Ascending aorta (tissue), 2 donors: ENCODE measurements around the gene MGAT3. TPM values are rescaled to one million over a fixed set of nuclear protein-coding genes. Genes with fewer than 3 reads are reported as not detected.

Experiments used
- DNase-seq, 2 donors: peaks; one replicate each; pipeline ENCODE4 v3.0.0-alpha.2; 2019; ENCODE audit warnings: low spot score in 2 of 2
- H3K27ac ChIP-seq, 2 donors: fragments of 200-600 bp; sonication (generic); one replicate each; pipeline ENCODE4 v1.5.1; 2016 to 2017; ENCODE audit warnings: mild to moderate bottlenecking in 1 of 2
- H3K27me3 ChIP-seq: fragments of 200-600 bp; sonication (generic); one replicate; pipeline ENCODE4 v1.5.1; 2017
- H3K36me3 ChIP-seq, 2 donors: fragments of 200-600 bp; sonication (generic); one replicate each; pipeline ENCODE4 v1.5.1; 2016
- H3K4me1 ChIP-seq, 2 donors: fragments of 200-600 bp; sonication (generic); one replicate each; pipeline ENCODE4 v1.5.1; 2016 to 2017; ENCODE audit warnings: mild to moderate bottlenecking in 1 of 2
- H3K4me3 ChIP-seq, 2 donors: fragments of 200-600 bp; sonication (generic); one replicate each; pipeline ENCODE4 v1.5.1; 2016 to 2017; ENCODE audit warnings: mild to moderate bottlenecking in 1 of 2
- H3K9me3 ChIP-seq, 2 donors: fragments of 200-600 bp; sonication (generic); one replicate each; pipeline ENCODE4 v1.5.1; 2016
- intact Hi-C: fragments of 100-400 bp; cut with DNase I; formaldehyde crosslinking; loops from one replicate; pipeline ENCODE4 v1.15.1; 2023
- total RNA-seq: library from RNA; depleted of rRNA; stranded (reverse); fragments of >200 nt; gene quantifications from one replicate; pipeline ENCODE4 v1.1.0, GENCODE V29; 2016
- TF ChIP-seq, protein P1 (sequence below), 3 experiments: fragments of 200-600 bp in 2 of 3; fragments of 450-650 bp in 1 of 3; sonication (generic) in 2 of 3; IDR thresholded peaks; one replicate each; pipeline ENCODE4 v1.5.1; 2016 to 2019; ENCODE audit warnings: antibody characterized with exemption in 3 of 3, mild to moderate bottlenecking in 1 of 3, moderate library complexity in 1 of 3

The MGAT3 gene
- total RNA-seq, 1 donor from 2014 or later: 9.8 TPM

DNA sequence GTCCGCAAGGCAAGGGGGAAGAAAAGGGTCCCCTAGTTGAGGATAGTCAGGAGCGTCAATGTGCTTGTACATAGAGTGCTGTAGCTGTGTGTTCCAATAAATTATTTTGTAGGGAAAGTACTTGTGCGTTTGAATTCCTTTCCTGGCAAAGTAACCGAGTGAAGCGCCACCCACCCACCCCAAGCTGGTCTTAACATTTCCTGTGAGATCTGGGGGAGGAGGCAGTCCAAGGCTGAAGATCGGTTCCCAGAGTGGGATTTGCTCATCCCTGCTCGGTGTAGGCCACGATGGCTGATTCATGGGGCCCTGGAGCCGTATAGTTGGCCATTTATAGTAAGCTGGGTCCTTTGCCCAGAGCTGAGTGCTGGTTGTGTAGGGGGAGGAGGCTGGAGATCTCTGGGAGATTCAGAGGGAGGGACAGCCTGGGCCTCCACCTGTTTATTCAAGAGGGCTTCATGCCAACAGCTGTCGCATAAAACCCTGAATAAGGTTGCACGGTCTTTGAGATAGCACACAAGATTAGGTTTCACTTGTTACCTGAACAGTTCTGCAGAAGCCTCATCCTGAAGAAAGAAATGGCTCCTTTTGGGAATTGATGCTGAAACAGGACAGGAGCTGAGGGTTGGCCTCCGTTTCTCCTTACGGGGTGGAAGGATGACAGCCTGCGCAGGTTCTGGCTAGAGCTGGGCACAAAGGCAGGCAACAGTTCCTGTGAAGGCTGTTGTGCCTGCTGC, 65.9 kb downstream of the MGAT3 start:
- Histone ChIP-seq H3K4me3 (peak overlapping the region; percentile 92 to 100), H3K4me1 (peaks cover 27 to 40% of the 10 kb centered on the region in 2 donors), H3K9me3 (no peaks in the 10 kb centered on the region), H3K36me3 (peaks cover 46 to 51% of the 10 kb centered on the region in 2 donors), H3K27ac (peak overlapping the region; percentile 100), H3K27me3 (no peaks in the 10 kb centered on the region)
- intact Hi-C loops: loop anchor here (5.0 kb wide), 1 partner anchor 205 kb away; the partner anchor contains the start of gene RPL3
- TF ChIP-seq, protein P1, sequence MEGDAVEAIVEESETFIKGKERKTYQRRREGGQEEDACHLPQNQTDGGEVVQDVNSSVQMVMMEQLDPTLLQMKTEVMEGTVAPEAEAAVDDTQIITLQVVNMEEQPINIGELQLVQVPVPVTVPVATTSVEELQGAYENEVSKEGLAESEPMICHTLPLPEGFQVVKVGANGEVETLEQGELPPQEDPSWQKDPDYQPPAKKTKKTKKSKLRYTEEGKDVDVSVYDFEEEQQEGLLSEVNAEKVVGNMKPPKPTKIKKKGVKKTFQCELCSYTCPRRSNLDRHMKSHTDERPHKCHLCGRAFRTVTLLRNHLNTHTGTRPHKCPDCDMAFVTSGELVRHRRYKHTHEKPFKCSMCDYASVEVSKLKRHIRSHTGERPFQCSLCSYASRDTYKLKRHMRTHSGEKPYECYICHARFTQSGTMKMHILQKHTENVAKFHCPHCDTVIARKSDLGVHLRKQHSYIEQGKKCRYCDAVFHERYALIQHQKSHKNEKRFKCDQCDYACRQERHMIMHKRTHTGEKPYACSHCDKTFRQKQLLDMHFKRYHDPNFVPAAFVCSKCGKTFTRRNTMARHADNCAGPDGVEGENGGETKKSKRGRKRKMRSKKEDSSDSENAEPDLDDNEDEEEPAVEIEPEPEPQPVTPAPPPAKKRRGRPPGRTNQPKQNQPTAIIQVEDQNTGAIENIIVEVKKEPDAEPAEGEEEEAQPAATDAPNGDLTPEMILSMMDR (IDR thresholded peaks at IDR 0.05): no peak
- no peak for DNase-seq

DNA sequence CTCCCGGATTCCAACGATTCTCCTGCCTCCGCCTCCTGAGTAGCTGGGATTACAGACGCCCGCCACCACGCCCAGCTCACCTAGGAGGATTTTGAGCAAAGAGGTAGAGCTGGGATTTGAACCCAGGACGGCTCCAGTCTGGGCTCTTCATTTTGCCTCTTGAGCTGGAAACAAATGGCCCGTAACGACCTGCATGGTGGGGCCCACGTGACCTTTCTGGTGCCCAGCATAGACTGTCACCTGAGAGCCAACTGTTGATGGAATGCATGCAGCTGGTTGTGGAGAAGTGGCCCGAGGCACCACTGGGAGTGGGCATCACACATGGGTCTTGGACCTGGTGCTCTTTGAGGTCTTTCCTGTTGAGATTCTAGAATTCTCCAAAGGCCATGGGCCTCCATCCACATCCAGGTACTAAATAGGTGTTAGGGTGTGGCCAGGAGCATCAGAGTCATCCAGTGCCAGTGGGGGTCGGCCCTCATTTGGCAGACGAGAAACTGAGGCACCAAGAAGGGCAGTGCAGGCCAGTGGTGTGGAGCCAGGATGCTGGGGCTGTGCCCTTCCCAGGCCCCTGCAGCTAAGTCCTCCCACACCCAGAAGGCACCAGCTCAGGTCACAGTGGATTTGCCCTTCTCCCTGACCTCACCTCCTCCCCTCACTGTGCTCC, 67.4 kb downstream of the MGAT3 start:
- peaks cover 28 to 43% of the 10 kb centered on the region in 2 donors for H3K4me1 ChIP-seq
- no peak for DNase-seq
- no peaks in the 10 kb centered on the region for H3K9me3 ChIP-seq
- intact Hi-C loops: loop anchor here (5.0 kb wide), 1 partner anchor 207 kb away; the partner anchor contains the start of gene RPL3
- TF ChIP-seq, protein P1 (IDR thresholded peaks at IDR 0.05): no peak
- H3K27ac ChIP-seq: peak overlapping the region in 1 of 2 donors; percentile 100
- H3K4me3 ChIP-seq: peak overlapping the region in 1 of 2 donors; percentile 100
- no peaks in the 10 kb centered on the region for H3K27me3 ChIP-seq
- peaks cover 51 to 53% of the 10 kb centered on the region in 2 donors for H3K36me3 ChIP-seq

- peaks cover 34 to 49% of the 10 kb centered on the region in 2 donors for H3K4me1 ChIP-seq
- H3K27ac ChIP-seq: peak overlapping the region; percentile 31 to 47
These were observed 68.2 kb downstream of the MGAT3 start for GRCh38 chr22:39524753-39525657.

GRCh38 chr22:39525658-39525975, 68.8 kb downstream of the MGAT3 start:
- TF ChIP-seq, protein P1 (IDR thresholded peaks at IDR 0.05): no peak
- Histone ChIP-seq H3K9me3 (no peaks in the 10 kb centered on the region), H3K27me3 (no peaks in the 10 kb centered on the region), H3K4me3 (no peak overlapping the region), H3K27ac (peak overlapping the region; percentile 31 to 47), H3K4me1 (peaks cover 34 to 54% of the 10 kb centered on the region in 2 donors), H3K36me3 (peaks cover 51 to 62% of the 10 kb centered on the region in 2 donors)
- DNase-seq: no peak
- intact Hi-C loops: loop anchor here (5.0 kb wide), 2 partner anchors 173 to 353 kb away; no protein-coding TSS in a partner anchor

More at GRCh38 chr22:39524753-39525657, 68.2 kb downstream of the MGAT3 start:
- no peaks in the 10 kb centered on the region for H3K27me3 ChIP-seq
- H3K4me3 ChIP-seq: peak overlapping the region in 1 of 2 donors; percentile 100
- no peaks in the 10 kb centered on the region for H3K9me3 ChIP-seq
- intact Hi-C loops: loop anchor here (5.0 kb wide), 3 partner anchors 173 to 353 kb away; partner anchors contain the start of gene RPL3
- H3K36me3 ChIP-seq: peaks cover 53 to 58% of the 10 kb centered on the region in 2 donors
- DNase-seq: no peak
- TF ChIP-seq, protein P1 (IDR thresholded peaks at IDR 0.05): no peak

DNA sequence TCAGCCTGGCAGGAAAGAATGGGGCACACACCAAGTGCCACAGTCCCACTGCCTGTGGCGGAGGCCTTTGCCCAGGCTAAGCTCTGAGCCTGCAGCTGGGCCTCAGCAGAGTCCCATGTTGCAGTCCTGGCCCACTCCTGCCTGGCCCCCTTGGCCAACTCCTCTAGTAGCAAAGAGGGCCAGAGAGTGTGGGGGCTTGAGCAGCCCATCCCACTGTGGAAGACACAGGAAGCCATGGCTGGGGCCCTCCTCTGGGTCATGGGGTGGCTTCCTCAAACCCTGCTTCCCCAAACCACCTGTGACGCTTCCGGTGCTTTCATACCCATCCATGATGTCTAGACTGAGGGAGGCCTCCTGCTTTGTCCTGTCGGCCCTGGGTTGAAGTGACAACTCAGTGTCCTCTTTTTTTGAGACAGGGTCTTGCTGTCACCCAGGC, 69.9 kb downstream of the MGAT3 start:
- peak overlapping the region; percentile 30 to 51 for H3K27ac ChIP-seq
- H3K27me3 ChIP-seq: no peaks in the 10 kb centered on the region
- intact Hi-C loops: loop anchor here (5.0 kb wide), 2 partner anchors 174 to 354 kb away; no protein-coding TSS in a partner anchor
- H3K4me3 ChIP-seq: no peak overlapping the region
- TF ChIP-seq, protein P1 (IDR thresholded peaks at IDR 0.05): no peak
- peaks cover 42 to 53% of the 10 kb centered on the region in 2 donors for H3K36me3 ChIP-seq
- H3K4me1 ChIP-seq: peaks cover 38 to 64% of the 10 kb centered on the region in 2 donors
- DNase-seq: no peak
- H3K9me3 ChIP-seq: no peaks in the 10 kb centered on the region
